GM12891 (cell line): Measurements from ENCODE around the gene ZSWIM3.

ENCODE experiments used
- PAX5 ChIP-seq: IDR thresholded peaks from 2 replicates; pipeline ENCODE4 v1.6.1; 2011; ENCODE audit warnings: low read length, moderate library complexity, mild to moderate bottlenecking; ENCODE audit not compliant: insufficient read depth, severe bottlenecking
- POLR2A ChIP-seq: IDR thresholded peaks from 2 replicates; pipeline ENCODE4 v1.6.1; 2011; ENCODE audit warnings: low read depth, low read length, control low read depth
- POLR2AphosphoS5 ChIP-seq: IDR thresholded peaks from 2 replicates; pipeline ENCODE4 v1.6.1; 2011; ENCODE audit warnings: low read depth, low read length, control low read depth
- POU2F2 ChIP-seq: IDR thresholded peaks from 2 replicates; pipeline ENCODE4 v1.6.1; 2011; ENCODE audit warnings: low read depth, mild to moderate bottlenecking, control low read depth, low read length, moderate library complexity
- SPI1 ChIP-seq: IDR thresholded peaks from 2 replicates; pipeline ENCODE4 v1.6.1; 2011; ENCODE audit warnings: low read depth, low read length, control low read depth
- TAF1 ChIP-seq: IDR thresholded peaks from 2 replicates; pipeline ENCODE4 v1.6.1; 2011; ENCODE audit warnings: low read depth, low read length, control low read depth

GRCh38 chr20:45813489-45813888 lies 43.9 kb upstream of the ZSWIM3 start:
- no peak for TF ChIP-seq POLR2A
- no peak for TF ChIP-seq POLR2AphosphoS5
- no peak for TF ChIP-seq SPI1
- TF ChIP-seq TAF1: no peak
- TF ChIP-seq PAX5: no peak
- TF ChIP-seq POU2F2: no peak
